Measurements from ENCODE around the gene EARS2. TPM values are rescaled to one million over a fixed set of nuclear protein-coding genes. Genes with fewer than 3 reads are reported as not detected.
A peak's percentile ranks its signal among the peaks of the same experiment; 100 is the strongest.

Gene EARS2
- total and polyA plus RNA-seq, 10 of the 15 experiments (the other 5 are each of a cell fraction or from before 2014, with no cell fraction given) = 12.9 to 65.9 (median 33.5) TPM

DNA sequence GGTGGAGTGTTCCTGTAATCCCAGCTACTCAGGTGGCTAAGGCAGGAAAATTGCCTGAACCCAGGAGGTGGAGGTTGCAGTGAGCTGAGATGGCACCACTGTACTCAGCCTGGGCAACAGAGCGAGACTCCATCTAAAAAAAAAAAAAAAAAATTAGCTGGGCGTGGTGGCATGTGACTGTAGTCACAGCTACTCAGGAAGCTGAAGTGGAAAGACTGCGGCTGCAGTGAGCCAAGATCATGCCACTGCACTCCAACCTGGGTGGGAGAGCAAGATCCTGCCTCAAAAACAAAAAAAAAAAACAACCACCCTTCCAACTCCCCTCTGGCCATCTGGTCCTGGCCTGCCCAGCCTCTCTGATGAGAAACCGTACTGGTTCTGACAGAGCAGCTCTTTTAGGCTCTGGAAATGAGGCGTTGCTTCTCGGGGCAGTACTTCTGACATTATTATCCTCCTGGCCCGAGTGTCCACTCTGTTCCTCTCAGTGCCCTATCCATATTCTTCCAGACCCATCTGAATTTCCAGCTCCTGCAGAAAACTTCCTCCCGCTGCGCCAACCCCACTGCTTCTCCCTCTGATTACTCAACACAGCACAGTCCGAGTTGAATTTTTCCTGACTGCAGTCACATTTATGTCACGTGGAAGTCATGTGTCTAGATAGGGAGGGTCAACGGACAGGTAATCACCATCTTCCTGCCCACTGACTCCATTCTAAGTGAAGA is 60.2 kb downstream of the EARS2 start:
- CTCF ChIA-PET = interaction anchor here (0.5 to 1.5 kb wide), 4 partner anchors 19 to 63 kb away, joined by 3 to 5 read pairs (median 3); partner anchors contain the start of gene UBFD1
- WGBS (ENCODE audit: insufficient coverage, insufficient replicate concordance, low lambda C conversion rate, missing lambda C conversion rate) = 78% methylated on average over 10 of the region's 12 CpGs
- ATAC-seq (peak; percentile 40; the same call in 2 of the 3 replicates), FAIRE-seq (no peak), DNase-seq (ENCODE audit: low read depth, low spot score) (no peak)
- Histone ChIP-seq H2AFZ (ENCODE audit: control insufficient read depth, low read depth, low read length) (no peak overlapping the region), H3K9me3 (replicated peaks; ENCODE audit: control insufficient read depth, insufficient read depth, low read length) (no peaks in the 10 kb centered on the region), H3K36me3 (ENCODE audit: control insufficient read depth in 2 of 2, insufficient read depth in 2 of 2, low read length in 1 of 2) (peaks cover 37 to 39% of the 10 kb centered on the region in 2 experiments), H3K4me1 (ENCODE audit: control insufficient read depth, insufficient read depth, low read length) (peaks cover 12% of the 10 kb centered on the region), H3K27me3 (replicated peaks in 1 of 2; ENCODE audit: control insufficient read depth in 2 of 2, insufficient read depth in 2 of 2, low read length in 1 of 2) (no peaks in the 10 kb centered on the region), H3K27ac (ENCODE audit: control insufficient read depth, insufficient read depth) (no peak overlapping the region), H3K4me3 (no peak overlapping the region), H4K20me1 (ENCODE audit: control insufficient read depth, insufficient read depth) (peaks cover 14% of the 10 kb centered on the region), H3K9ac (ENCODE audit: control insufficient read depth, insufficient read depth, low read length) (no peak overlapping the region), H3K4me2 (ENCODE audit: control insufficient read depth, insufficient read depth) (no peak overlapping the region), H3K79me2 (ENCODE audit: control insufficient read depth, insufficient read depth, low read length) (peaks cover 53% of the 10 kb centered on the region)
- RAD21 ChIA-PET (ENCODE audit: unreplicated experiment) = no interaction called here
- SMC1A ChIA-PET (ENCODE audit: uncharacterized antibody, unreplicated experiment) = no interaction called here
- POLR2A ChIA-PET = interaction anchor here (1.0 to 1.5 kb wide), 2 partner anchors 12 to 13 kb away, joined by 3 read pairs; partner anchors contain the start of gene GGA2
- in situ Hi-C loops (cut with MboI) = no loop called here
- intact Hi-C loops (cut with micrococcal nuclease; ENCODE audit: unreplicated experiment) = no loop called here
- TSS peak; percentile 34 for BruUV-seq (replicated peaks)
- TF ChIP-seq, protein P1, sequence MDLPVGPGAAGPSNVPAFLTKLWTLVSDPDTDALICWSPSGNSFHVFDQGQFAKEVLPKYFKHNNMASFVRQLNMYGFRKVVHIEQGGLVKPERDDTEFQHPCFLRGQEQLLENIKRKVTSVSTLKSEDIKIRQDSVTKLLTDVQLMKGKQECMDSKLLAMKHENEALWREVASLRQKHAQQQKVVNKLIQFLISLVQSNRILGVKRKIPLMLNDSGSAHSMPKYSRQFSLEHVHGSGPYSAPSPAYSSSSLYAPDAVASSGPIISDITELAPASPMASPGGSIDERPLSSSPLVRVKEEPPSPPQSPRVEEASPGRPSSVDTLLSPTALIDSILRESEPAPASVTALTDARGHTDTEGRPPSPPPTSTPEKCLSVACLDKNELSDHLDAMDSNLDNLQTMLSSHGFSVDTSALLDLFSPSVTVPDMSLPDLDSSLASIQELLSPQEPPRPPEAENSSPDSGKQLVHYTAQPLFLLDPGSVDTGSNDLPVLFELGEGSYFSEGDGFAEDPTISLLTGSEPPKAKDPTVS (IDR thresholded peaks at IDR 0.05; ENCODE audit: low read depth, low read length) = no peak
- no peak for TF ChIP-seq ZBED1 (IDR thresholded peaks at IDR 0.05; ENCODE audit: borderline replicate concordance)
- TF ChIP-seq DPF2 (IDR thresholded peaks at IDR 0.05) = no peak
- TF ChIP-seq EZH2 (IDR thresholded peaks at IDR 0.05; ENCODE audit: borderline replicate concordance, control insufficient read depth, low read depth, low read length) = no peak
- no peak for TF ChIP-seq BCL3 (IDR thresholded peaks at IDR 0.05; ENCODE audit: borderline replicate concordance, insufficient read depth, low read depth, low read length, poor library complexity, severe bottlenecking)
- no peak for TF ChIP-seq ZSCAN29 (IDR thresholded peaks at IDR 0.05)
- no peak for TF ChIP-seq NR2C2 (IDR thresholded peaks at IDR 0.05; ENCODE audit: borderline replicate concordance, control insufficient read depth, insufficient read length, low read depth)
- no peak for TF ChIP-seq SREBF2 (IDR thresholded peaks at IDR 0.05; ENCODE audit: low read length)
- TF ChIP-seq ELK1 (IDR thresholded peaks at IDR 0.05; ENCODE audit: low read depth, low read length) = no peak
- no peak for TF ChIP-seq NR2F1 (conservative IDR thresholded peaks at IDR 0.05)
- no peak for TF ChIP-seq BCL11A (IDR thresholded peaks at IDR 0.05; ENCODE audit: low read depth, low read length)
- TF ChIP-seq ETV6 (conservative IDR thresholded peaks at IDR 0.05 in 1 of 2, IDR thresholded peaks at IDR 0.05 in 1 of 2; ENCODE audit: borderline replicate concordance in 1 of 2, low read depth in 1 of 2) = no peak
- TF ChIP-seq NFXL1 (IDR thresholded peaks at IDR 0.05; ENCODE audit: borderline replicate concordance) = no peak
- no peak for TF ChIP-seq POU2F2 (IDR thresholded peaks at IDR 0.05; ENCODE audit: borderline replicate concordance, low read depth, low read length)
- TF ChIP-seq HDGF (IDR thresholded peaks at IDR 0.05) = no peak
- no peak for TF ChIP-seq CHD2 (IDR thresholded peaks at IDR 0.05; ENCODE audit: borderline replicate concordance, low read depth, low read length)
- TF ChIP-seq NFYA (IDR thresholded peaks at IDR 0.05; ENCODE audit: borderline replicate concordance, low read depth, low read length) = no peak
- TF ChIP-seq JUNB (IDR thresholded peaks at IDR 0.05) = no peak
- no peak for TF ChIP-seq HDAC2 (IDR thresholded peaks at IDR 0.05)
- TF ChIP-seq, protein P2, sequence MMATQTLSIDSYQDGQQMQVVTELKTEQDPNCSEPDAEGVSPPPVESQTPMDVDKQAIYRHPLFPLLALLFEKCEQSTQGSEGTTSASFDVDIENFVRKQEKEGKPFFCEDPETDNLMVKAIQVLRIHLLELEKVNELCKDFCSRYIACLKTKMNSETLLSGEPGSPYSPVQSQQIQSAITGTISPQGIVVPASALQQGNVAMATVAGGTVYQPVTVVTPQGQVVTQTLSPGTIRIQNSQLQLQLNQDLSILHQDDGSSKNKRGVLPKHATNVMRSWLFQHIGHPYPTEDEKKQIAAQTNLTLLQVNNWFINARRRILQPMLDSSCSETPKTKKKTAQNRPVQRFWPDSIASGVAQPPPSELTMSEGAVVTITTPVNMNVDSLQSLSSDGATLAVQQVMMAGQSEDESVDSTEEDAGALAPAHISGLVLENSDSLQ (IDR thresholded peaks at IDR 0.05) = no peak

Data from GM12878 (cell line).